GM19463 (cell line): Measurements from ENCODE around the gene KCNMA1.

ENCODE experiments used
- ATAC-seq: cut with Tn5 transposase; IDR thresholded peaks from one replicate; pipeline ENCODE4 v1.9.1; 2021; ENCODE audit warnings: mild to moderate bottlenecking, moderate library complexity; ENCODE audit not compliant: unreplicated experiment

KCNMA1 gene

DNA sequence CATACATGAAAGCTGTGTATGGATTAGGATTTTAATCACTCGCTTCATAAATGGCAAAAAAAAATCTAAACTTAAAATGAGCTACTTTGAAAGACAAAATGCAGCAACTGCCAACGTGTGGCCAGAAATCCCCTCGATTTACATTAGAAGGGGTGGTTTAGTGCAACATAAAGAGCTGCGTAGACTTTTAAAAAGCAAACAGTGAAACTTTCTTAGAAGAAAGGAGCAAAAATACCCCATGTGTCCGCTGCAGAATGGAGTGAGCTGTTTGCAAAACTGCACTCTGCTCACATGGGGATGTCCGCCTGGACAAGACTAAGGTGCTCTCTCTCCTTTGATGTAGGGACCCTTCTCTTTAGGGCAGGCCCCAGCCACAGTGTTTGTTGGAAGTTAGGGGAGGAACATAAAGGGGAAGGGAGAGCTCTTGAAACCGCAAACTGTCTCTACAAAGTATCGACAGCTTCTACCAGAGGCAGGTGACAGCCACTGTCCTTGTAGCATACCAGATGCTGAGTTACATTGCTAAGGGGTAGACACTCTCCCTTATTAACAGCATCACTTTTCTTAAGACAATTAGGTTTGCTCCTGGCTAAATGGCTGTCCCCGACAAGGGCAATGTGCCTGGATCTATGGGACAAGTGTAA is 528.1 kb downstream of the KCNMA1 start:
- ATAC-seq = no peak

DNA sequence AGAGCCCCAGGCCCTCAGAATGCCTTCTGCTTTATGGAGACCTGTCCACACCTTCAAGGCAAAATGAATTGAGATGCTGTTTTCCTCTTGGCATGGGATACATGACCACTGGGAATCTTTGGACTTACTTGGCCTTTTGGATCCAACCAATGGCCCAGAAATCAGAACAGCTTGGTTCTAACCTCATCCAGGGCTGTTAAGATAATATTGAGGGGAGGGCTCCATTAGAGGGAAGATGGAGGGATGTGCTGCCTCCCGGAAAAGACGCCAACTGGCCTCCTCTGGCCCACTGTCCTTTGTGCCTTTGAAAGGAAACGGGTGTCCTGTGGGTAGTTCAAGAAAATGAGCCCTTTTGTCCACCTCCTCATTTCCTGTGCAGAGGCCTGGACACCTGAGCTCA is 530.9 kb downstream of the KCNMA1 start:
- ATAC-seq = no peak

DNA sequence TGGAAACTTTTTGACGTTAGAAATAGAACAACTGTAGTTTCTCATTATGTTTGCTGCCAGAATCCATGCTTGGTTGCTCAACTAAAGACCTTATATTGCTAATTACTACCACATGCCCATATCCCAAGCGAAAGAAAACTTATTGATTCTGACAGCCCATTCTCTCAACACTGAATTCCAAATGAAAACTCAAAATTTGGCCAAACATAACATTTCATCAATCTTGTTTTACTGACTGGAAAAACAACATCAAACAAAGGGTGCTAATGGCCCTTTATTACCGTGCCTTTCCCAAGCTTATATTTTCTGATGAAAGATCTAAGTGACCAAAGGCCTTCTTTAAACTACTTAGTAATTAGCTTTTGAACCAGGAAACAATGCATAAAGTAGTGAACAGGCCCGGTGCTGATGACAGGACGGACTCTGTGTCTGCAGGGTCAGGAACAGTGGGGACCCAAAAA is 531.8 kb downstream of the KCNMA1 start:
- ATAC-seq = no peak

DNA sequence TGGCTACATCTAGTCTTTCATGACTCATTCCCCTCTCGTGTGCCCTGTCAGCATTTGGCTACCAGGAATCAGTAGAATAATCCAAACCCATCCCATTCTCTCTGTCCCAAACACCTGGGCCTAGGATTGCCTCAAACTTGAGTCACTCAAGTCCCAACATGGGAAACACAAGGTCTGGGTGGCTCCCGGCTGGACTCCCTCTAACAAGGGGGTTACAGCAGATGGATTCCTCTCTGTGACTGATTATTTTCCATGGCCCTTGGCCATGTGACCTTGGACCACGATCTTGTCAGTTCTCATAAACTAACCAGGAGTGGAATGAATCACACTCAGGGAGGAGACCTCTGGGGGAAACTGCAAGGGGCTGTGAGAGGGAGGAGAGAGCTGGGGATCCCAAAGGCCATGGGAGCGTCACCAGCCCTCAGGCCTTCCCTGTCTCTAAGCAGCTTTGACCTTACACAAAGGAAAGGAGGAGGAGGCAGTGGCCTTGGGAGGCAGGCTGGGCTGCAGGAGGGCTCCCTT is 533.1 kb downstream of the KCNMA1 start:
- ATAC-seq = no peak

DNA sequence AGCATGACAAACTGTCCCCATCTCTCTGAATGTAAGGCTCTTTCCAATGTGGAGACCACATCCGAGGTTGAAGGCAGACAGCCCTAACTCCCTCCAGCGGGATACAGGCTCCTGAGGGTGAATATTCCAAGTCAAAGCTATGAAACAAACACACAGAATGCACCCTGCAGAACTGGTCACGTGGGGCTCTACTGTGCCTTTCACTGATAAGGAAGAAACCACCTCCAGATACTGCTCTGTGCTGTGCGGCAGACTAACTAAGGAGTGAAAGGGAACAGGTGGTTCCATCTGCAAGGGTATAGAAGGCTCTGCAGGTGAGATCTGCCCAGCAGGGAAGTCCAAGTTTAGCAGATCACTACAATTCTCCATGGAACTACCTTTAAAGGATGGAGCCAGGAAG is 534.4 kb downstream of the KCNMA1 start:
- no peak for ATAC-seq

DNA sequence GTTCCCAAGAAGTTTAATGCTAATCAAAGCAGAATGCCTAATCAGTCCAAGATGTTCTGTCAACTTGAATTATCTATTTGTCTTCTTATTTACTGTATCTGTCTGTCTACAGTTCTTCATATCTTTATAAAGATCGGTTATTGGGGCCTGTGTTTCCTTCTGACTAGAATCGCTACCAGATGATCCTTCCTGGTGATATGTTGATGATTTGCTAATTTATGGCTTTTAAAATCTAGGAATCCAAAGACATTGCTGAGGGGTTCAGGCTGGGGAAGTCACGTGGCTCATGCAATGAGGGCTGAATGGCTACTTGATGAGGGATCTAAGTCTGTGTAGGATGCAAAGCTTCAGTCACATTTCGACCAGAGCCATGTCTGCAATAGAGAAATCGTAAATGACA is 536.3 kb downstream of the KCNMA1 start:
- ATAC-seq = no peak

DNA sequence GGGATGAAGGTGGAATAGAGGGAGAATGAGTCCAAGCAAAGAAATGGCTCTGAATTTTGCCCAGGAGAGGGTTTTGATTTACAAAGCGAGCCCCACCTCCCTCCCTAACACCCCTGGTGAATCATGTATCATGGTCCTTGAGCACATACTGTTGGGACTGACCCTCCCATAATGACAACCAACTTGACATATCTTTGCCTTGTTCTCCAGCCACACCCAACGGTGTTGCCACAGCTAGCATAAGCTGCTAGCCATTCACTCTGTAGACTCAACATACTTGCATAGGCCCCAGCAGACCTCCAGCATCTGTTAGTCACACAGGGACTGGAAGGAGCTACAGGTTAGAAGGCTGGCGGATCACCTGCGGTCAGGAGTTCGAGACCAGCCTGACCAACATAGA is 538.5 kb downstream of the KCNMA1 start:
- no peak for ATAC-seq

DNA sequence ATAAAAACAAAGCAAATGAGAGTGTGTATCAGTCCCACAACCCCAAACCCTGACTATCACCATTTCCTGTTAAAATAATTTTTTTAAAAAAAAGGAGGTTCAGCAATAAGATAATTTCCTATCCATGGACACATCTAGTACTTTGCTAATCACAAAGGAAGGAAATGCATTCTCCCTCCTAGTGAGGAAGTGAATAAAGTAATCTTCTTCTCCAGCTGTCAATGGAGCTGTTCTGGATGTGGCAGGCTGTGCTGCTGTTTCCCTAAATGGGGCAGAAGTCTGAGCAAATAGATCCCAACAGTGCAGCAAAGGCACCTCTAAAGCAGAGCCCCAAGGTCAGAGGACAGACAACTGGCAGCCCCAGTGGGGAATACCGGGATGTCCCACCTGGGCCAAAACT is 540.0 kb downstream of the KCNMA1 start:
- ATAC-seq = no peak

DNA sequence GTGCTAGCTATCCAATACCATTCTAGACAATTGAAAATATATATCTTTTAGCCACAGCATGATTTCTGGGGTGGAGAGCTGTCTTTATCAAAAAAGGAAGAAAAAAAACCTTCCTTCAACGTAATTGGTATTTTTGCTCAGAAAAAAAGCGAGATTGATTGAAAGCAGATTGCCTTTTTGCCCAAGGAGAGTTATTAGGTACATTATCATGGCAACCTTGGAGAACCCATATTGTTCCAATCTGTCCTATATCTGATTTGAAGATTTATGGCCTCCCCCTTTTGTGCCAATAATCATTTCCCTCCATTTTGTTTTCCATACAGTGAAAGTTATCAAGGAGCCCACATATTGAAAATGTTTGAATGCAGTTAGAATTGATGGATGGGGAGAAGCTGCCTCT is 544.5 kb downstream of the KCNMA1 start:
- ATAC-seq = no peak

DNA sequence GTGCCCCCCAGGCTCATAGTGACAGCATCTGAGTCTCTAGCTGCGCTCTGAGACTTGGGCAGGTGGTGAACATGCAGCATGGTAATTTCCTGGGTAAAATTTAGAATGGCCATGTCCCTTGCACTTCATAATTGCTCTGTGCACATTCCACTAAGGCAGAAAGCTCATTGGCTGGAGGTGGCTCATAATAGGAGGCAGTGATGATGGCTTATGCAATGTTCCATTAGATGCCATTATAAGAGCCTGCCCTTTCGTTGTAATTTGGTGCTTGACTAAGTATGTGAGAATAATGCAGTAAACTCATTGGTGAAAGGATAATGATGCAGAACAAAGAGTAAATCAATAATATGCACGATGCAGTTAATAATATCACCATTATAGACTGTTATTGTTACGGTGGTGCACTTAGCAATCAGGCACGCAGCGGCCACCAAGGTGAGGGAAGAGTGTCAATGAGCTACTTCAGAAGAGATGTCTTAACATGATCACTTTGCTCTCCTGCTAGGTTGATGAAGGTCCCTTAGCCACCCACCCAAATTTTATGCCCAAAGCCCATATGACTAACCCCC is 545.9 kb downstream of the KCNMA1 start:
- ATAC-seq = no peak

DNA sequence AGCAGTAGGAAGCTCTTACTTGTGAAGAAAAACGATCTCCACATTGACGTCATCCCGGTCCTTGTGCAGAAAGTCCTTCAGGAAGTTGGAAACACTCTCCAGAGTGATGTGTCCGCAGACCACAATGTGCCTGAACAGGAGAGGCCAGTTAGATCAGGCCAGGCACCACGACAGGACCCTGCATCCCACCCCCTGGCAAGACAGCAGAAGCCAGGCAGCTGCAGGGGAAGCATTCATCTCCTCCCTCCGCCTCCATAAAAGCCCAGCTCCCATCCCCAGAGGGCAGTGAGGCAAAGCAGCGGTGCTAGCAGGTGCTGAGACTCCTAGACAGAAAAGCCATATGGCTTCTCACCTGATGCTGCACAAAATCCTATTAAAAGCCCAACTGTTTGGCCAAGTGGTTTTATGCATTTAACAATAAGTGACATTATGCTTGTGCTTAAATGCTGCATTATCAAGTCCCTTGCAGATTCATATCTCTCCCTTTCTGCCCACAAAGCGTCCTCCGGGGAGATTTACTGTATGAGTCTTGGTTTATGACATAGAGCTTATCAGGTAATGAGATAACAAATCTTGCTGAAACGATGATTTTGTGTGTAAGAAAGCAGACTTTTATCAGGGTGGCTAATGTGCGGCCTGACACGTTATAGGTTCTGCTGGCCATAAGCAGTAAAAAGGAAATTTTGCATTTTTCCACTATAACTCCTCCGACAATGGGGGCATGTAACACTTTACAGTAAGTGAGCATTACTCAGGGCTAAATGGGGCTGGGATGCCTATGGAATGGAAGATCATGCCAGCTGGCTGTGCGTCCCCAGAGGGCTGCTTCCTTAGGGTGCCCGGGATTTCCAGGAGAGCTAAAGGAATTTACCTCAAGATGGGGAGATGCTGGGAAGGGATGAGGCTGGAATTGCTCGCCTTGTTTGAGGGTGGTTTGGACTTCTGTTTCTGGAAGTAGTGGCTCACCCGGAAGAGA is 546.9 kb downstream of the KCNMA1 start:
- ATAC-seq = no peak

DNA sequence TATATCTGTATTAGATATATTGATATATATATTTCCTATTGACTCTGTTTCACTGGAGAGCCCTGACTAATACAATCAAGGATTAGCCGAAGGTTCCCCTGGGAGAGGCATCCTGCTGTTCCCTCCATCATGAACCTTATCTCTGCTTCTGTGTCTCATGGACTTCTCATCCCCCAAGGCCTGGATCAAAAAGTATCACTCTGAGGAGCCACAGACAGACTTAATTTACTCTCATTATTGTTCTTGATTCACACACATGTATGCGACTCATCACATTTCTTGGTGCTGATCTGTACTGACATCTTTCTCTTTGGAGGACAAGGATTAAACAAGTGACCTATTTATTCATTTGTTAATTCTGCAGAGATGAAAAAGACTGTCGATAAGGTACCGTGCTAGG is 550.2 kb downstream of the KCNMA1 start:
- ATAC-seq = no peak

DNA sequence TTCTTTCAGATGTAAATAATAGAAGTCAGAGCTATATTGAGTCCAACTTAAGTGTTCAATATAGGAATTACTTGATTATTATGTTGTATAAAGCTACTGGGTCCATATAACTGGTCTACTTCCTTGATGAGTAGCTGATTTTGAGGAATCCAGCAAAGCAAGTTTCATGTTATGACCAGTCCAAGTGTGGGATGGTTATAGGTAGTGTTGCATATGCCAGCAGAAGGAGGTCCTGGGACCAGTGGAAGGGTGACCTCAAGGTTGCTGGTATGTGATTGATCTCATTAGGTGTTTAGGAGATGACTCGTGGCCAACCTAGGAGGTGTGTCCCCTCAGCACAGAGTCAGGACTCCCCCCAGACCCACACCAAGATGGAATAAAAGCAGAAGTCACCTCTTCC is 551.5 kb downstream of the KCNMA1 start:
- no peak for ATAC-seq

DNA sequence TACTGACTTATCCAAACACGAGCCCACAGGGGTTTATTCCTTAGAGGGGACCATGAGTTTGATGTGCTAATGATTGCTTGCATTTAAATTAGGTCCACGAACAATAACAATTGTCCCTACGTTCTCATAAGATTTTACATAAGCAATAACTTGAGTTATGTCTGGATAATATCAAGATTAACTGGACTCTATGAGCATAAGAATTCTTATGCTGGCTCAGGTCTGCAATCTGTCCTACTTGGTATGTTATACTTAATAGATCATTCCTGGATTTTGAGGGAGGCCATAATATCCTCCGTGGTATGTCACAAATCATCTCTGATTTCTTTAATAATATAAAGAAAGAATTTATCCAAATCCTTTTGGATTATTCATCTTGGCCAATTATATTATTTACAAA is 552.3 kb downstream of the KCNMA1 start:
- no peak for ATAC-seq

DNA sequence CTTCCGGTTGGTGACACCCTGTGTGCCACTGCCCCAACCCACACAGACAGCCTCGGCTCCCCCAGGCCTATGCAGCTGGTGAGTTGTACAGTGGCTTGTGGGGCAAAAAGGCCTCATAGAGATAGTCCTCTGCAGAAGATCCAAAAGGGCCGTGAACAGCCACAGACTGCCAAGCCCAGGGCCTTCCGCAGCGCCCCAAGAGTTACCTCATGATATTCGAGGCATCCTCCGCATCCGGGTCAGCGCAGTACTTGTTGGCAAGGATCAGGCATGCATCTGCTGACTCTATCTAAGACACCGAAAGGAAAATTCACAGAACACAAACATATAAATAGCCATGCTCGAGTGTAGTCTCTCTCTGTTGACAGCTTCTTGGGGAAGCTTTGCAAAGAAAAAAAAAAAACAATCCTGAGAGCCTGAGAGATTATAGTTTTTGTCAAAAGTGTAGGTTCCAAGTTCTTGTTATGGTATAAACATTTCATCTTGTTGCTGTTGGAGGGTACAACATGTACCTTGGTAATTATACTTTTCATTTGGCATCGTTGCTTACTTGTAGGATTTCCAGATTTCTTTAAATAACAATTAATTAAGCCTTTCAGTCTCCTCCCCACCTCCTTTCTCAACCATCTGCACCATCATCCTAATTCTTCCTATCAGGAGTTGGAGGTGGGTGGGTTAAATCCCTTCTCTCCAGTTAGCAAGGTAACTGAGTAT is 553.0 kb downstream of the KCNMA1 start:
- no peak for ATAC-seq

DNA sequence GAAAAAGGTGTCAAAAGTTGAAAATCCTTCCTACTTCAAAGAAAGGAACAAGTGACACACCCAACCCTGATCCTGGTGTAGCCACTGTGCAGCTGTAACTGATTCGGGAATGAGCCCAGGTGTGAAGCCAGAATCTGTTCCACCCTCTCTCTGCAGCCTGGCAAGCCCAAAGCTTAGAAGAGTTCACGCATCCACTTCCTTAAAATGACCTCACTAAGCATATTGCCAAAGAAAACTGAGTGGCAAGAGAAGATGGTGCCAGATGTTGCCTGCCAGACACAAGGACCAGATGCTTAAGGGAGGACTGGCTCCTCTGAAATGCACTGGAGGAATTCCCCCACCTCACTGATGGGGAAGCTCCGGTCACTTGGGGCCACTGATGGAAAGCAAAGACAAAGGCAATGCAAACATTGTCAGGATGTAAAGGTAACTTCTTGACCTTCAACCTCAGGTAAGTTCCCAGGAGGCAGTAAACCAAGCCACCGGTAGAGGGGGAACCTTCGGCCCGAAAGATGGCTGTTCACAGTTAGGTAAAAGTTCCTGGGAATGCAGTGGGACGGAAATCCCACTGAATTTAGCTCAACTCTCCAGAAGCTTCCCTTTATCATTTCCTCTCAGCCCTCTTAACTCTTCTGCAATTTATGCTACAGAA is 554.9 kb downstream of the KCNMA1 start:
- no peak for ATAC-seq

DNA sequence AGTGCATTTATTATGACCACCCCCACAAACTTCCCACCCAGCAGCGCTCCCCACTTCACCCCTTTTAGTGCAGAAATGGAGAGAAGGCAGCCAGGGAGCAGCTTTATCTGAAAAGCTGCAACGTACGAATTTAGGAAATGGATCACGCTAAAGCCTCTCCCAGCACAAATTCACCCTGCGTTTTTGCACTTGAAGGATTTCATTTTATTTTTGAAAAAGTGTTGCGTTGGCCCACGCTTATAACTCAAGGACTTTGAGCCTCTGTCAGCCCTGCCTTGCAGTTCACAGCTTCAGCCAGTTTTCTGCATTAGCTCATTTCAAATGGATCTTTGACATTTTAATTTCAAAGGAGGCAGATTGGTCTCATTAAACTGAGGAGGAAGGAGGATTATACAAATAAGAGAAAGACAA is 556.1 kb downstream of the KCNMA1 start:
- ATAC-seq = no peak

DNA sequence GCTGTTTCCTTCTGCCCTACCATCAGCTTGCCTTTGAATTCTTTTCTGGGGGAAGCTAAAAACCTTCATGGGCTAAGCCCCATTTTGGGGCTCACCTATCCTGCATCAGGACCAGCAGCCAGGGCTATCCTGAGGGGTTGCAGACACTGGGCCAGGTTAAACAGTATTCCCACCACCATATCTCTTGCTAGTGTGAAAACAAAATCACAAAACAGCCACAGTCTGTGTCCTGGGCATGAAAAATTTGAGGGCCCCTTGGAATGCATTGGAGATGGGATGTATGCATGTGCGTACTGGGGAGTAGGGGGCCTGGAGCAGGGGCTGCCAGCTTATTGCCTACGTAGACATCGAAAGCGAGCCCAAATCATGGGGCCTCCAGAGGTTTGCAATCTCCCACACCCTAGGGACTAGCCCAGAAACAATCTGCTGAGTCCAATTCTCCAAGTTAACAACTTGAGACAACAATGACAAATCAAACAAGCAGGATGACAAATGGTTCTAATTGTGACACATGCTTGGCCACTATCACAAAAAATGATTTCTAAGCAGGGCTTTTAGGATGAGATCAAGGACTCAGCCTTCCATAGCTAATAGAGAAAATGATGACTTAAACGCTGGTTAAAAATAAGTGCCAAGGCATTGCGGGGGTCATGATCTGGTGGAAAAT is 557.1 kb downstream of the KCNMA1 start:
- ATAC-seq = no peak

DNA sequence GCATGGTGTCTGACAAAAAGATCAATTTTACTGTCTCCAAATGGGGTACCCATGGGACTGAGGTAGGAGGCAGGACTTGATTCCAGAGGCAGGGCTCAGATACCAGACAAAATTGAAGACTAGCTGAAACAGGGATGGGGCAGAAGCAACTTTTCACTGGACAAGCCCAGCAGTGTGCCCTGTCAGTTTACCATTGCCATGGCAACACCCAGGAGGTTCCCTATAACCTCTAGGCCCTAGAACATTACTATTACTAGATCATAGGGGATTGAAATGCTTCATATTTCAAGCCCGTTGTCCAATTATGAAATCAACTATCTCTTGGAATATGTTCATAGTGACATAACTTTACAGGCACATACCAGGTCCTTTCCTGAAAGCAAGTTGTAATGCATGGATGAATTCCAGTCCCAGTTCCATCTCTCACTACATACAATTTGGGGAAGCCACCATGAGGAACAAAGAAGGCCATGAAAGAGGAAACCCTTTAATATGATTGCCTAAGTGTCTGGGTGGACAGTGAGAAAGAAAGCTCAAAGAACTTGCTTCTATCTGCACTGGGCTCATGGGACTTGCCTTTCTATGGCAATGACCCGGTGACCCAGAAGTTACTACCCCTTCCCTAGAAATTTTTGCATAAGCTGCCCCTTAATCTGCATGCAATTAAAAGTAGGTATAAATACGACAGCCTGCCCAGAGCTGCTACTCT is 557.9 kb downstream of the KCNMA1 start:
- no peak for ATAC-seq
